ENCODE measurements around the gene ZNF688.
A peak's percentile ranks its signal among the peaks of the same experiment; 100 is the strongest.
"Not testable (repeated sequence)": the region's sequence is repeated elsewhere in the genome, so short reads cannot be mapped to it uniquely, and the experiment has no call there.

The ZNF688 gene

GRCh38 chr16:30571445-30572322, at the start of gene ZNF688:
Gene ZNF688, minus strand, starts transcription at chr16:30571714. Its CDS starts 85 bp downstream, at chr16:30571629.
- peak; percentile 91 for DNase-seq

- no peak for DNase-seq
Measured at GRCh38 chr16:30620169-30620568, 48.7 kb upstream of the ZNF688 start.

- DNase-seq: no peak
Measured at GRCh38 chr16:30619638-30620037, 48.1 kb upstream of the ZNF688 start.

GRCh38 chr16:30619202-30619601, 47.7 kb upstream of the ZNF688 start:
- no peak for DNase-seq

GRCh38 chr16:30615358-30616091, 44.0 kb upstream of the ZNF688 start:
- DNase-seq: peak; percentile 60

GRCh38 chr16:30609926-30610839, 38.7 kb upstream of the ZNF688 start, which contains the start of gene ZNF689:
Gene ZNF689, minus strand, starts transcription at chr16:30610389. Its CDS starts 348 bp downstream, at chr16:30610041.
- DNase-seq: peak; percentile 92

GRCh38 chr16:30609002-30609925, 37.8 kb upstream of the ZNF688 start:
- DNase-seq: peak; percentile 36

GRCh38 chr16:30606004-30606403, 34.5 kb upstream of the ZNF688 start:
- DNase-seq: no peak

GRCh38 chr16:30605158-30605557, 33.6 kb upstream of the ZNF688 start:
- DNase-seq: no peak

- DNase-seq: no peak
Measured at GRCh38 chr16:30604316-30604947, 32.9 kb upstream of the ZNF688 start.

- no peak for DNase-seq
Measured at GRCh38 chr16:30603945-30604315, 32.4 kb upstream of the ZNF688 start.

- no peak for DNase-seq
Measured at GRCh38 chr16:30602616-30603277, 31.2 kb upstream of the ZNF688 start.

- no peak for DNase-seq
Measured at GRCh38 chr16:30601966-30602365, 30.5 kb upstream of the ZNF688 start.

GRCh38 chr16:30600929-30601328, 29.4 kb upstream of the ZNF688 start:
- DNase-seq: no peak

GRCh38 chr16:30600215-30600614, 28.7 kb upstream of the ZNF688 start:
- DNase-seq: no peak

- no peak for DNase-seq
Measured at GRCh38 chr16:30592871-30593270, 21.4 kb upstream of the ZNF688 start.

- not testable (repeated sequence) for DNase-seq
Measured at GRCh38 chr16:30590869-30591268, 19.4 kb upstream of the ZNF688 start.

GRCh38 chr16:30589582-30589981, 18.1 kb upstream of the ZNF688 start:
- not testable (repeated sequence) for DNase-seq

GRCh38 chr16:30588651-30589050, 17.1 kb upstream of the ZNF688 start:
- no peak for DNase-seq

GRCh38 chr16:30585400-30586191, 14.1 kb upstream of the ZNF688 start, which contains the start of gene ZNF785:
Gene ZNF785, minus strand, starts transcription at chr16:30585697. Its CDS starts 86 bp downstream, at chr16:30585611.
- DNase-seq: peak; percentile 88

Data from activated CD8-positive, alpha-beta memory T cell treated with anti-CD3 and anti-CD28 coated beads, Interleukin-2, amount 50 U/mL, for 4 hours (primary cell).